UCSD-AML1 (cell line): ENCODE measurements around the gene SAMSN1.
"Not testable (repeated sequence)": the region's sequence is repeated elsewhere in the genome, so short reads cannot be mapped to it uniquely, and the experiment has no call there.

Experiments used
- DNase-seq: peaks from one replicate; lab custom pipeline; 2025; ENCODE audit not compliant: unreplicated experiment; lab: John Stamatoyannopoulos, UW

SAMSN1 gene

GRCh38 chr21:14567331-14568279 lies 21.5 kb upstream of the SAMSN1 start:
- no peak for DNase-seq

GRCh38 chr21:14566894-14567293 lies 20.8 kb upstream of the SAMSN1 start:
- no peak for DNase-seq

GRCh38 chr21:14562959-14563358 lies 16.8 kb upstream of the SAMSN1 start:
- DNase-seq: no peak

- no peak for DNase-seq
These were observed 14.4 kb upstream of the SAMSN1 start for GRCh38 chr21:14560555-14560954.

GRCh38 chr21:14560139-14560538 lies 14.0 kb upstream of the SAMSN1 start:
- DNase-seq: no peak

- no peak for DNase-seq
These were observed 13.0 kb upstream of the SAMSN1 start for GRCh38 chr21:14559102-14559501.

GRCh38 chr21:14557413-14557812 lies 11.3 kb upstream of the SAMSN1 start:
- no peak for DNase-seq

GRCh38 chr21:14554948-14555347 lies 8.8 kb upstream of the SAMSN1 start:
- no peak for DNase-seq

GRCh38 chr21:14553422-14553821 lies 7.3 kb upstream of the SAMSN1 start:
- no peak for DNase-seq

- DNase-seq: no peak
These were observed 5.6 kb upstream of the SAMSN1 start for GRCh38 chr21:14551741-14552140.

GRCh38 chr21:14550135-14550534 lies 4.0 kb upstream of the SAMSN1 start:
- DNase-seq: peak; percentile 8

- DNase-seq: no peak
These were observed 2.7 kb upstream of the SAMSN1 start for GRCh38 chr21:14548779-14549178.

- DNase-seq: no peak
These were observed 1.9 kb upstream of the SAMSN1 start for GRCh38 chr21:14547834-14548513.

GRCh38 chr21:14546719-14547118 lies 604 bp upstream of the SAMSN1 start:
- DNase-seq: not testable (repeated sequence)

GRCh38 chr21:14543983-14544382 lies 2.1 kb downstream of the SAMSN1 start:
- DNase-seq: peak; percentile 24

- peak; percentile 21 for DNase-seq
These were observed 3.5 kb downstream of the SAMSN1 start for GRCh38 chr21:14542638-14543037.

- peak; percentile 9 for DNase-seq
These were observed 4.1 kb downstream of the SAMSN1 start for GRCh38 chr21:14541841-14542490.

- no peak for DNase-seq
These were observed 7.6 kb downstream of the SAMSN1 start for GRCh38 chr21:14538483-14538882.

- DNase-seq: no peak
These were observed 9.2 kb downstream of the SAMSN1 start for GRCh38 chr21:14536929-14537328.

- no peak for DNase-seq
These were observed 10.4 kb downstream of the SAMSN1 start for GRCh38 chr21:14535702-14536101.

- DNase-seq: no peak
These were observed 12.4 kb downstream of the SAMSN1 start for GRCh38 chr21:14533499-14534428.
